GM12878 (cell line): ENCODE results near the gene CRELD2. TPM values are rescaled to one million over a fixed set of nuclear protein-coding genes. Genes with fewer than 3 reads are reported as not detected.

ENCODE experiments used
- ATAC-seq: fragments of 200-7000 bp; cut with Tn5 transposase; 3 replicates; pipeline ENCODE4 v1.9.1; 2020; ENCODE audit warnings: mild to moderate bottlenecking, moderate library complexity
- BruUV-seq: library from RNA; stranded (reverse); fragments of 400-500 nt; replicated peaks from 2 replicates; lab custom pipeline; 2021; lab: Mats Ljungman, UMichigan
- CTCF ChIA-PET: fragments of 300-600 bp; sonication (Branson Sonifier 250); formaldehyde crosslinking; extraction: SDS; loops from one replicate; lab custom pipeline; 2021; ENCODE audit warnings: inconsistent platforms; lab: Yijun Ruan, JAX
- POLR2A ChIA-PET: fragments of 350-600 bp; formaldehyde crosslinking; extraction: SDS; loops from one replicate; lab custom pipeline; 2021; ENCODE audit warnings: inconsistent platforms; lab: Charles Lee
- RAD21 ChIA-PET: fragments of 300-600 bp; sonication (Branson Sonifier 250); formaldehyde crosslinking; loops from one replicate; lab custom pipeline; 2023; ENCODE audit warnings: antibody characterized with exemption; ENCODE audit not compliant: unreplicated experiment; lab: Charles Lee
- SMC1A ChIA-PET: fragments of 300-600 bp; sonication (Branson Sonifier 250); formaldehyde crosslinking; loops from one replicate; lab custom pipeline; 2023; ENCODE audit not compliant: unreplicated experiment, uncharacterized antibody; lab: Charles Lee
- DNase-seq: peaks from one replicate; pipeline ENCODE4 v3.0.0-alpha.2; 2011; ENCODE audit warnings: low read depth, low spot score
- FAIRE-seq: peaks from 3 replicates; lab custom pipeline; 2011; peaks lifted over from hg19 to GRCh38; lab: Jason Lieb, UNC
- H2AFZ ChIP-seq: 2 replicates; pipeline ENCODE4 v1.6.0; 2011; ENCODE audit warnings: low read depth, low read length, control low read depth; ENCODE audit not compliant: control insufficient read depth
- H3K27ac ChIP-seq: 2 replicates; pipeline ENCODE4 v1.5.1; 2011; ENCODE audit warnings: control low read depth; ENCODE audit not compliant: control insufficient read depth, insufficient read depth
- H3K27me3 ChIP-seq, 2 experiments: replicated peaks in 1 of 2; 2 replicates each; pipeline versions ENCODE4 v1.6.0 to v1.6.1; 2011; ENCODE audit warnings: low read length in 1 of 2; ENCODE audit not compliant: control insufficient read depth in 2 of 2, insufficient read depth in 2 of 2
- H3K36me3 ChIP-seq, 2 experiments: 2 replicates each; pipeline ENCODE4 v1.5.1; 2011; ENCODE audit warnings: low read length in 1 of 2; ENCODE audit not compliant: control insufficient read depth in 2 of 2, insufficient read depth in 2 of 2
- H3K4me1 ChIP-seq: 2 replicates; pipeline ENCODE4 v1.6.1; 2011; ENCODE audit warnings: mild to moderate bottlenecking, low read length, moderate library complexity, mixed read lengths; ENCODE audit not compliant: control insufficient read depth, insufficient read depth
- H3K4me2 ChIP-seq: 2 replicates; pipeline ENCODE4 v1.6.0; 2011; ENCODE audit warnings: control low read depth; ENCODE audit not compliant: control insufficient read depth, insufficient read depth
- H3K4me3 ChIP-seq: fragments of 200-600 bp; sonication (generic); 2 replicates; pipeline ENCODE4 v1.5.1; 2016
- H3K79me2 ChIP-seq: 2 replicates; pipeline ENCODE4 v1.6.0; 2011; ENCODE audit warnings: low read length; ENCODE audit not compliant: control insufficient read depth, insufficient read depth
- H3K9ac ChIP-seq: 2 replicates; pipeline ENCODE4 v1.8.0; 2011; ENCODE audit warnings: low read length, control low read depth, mixed read lengths; ENCODE audit not compliant: control insufficient read depth, insufficient read depth
- H3K9me3 ChIP-seq: replicated peaks from 3 replicates; pipeline ENCODE4 v1.5.1; 2011; ENCODE audit warnings: mild to moderate bottlenecking, low read length; ENCODE audit not compliant: control insufficient read depth, insufficient read depth
- H4K20me1 ChIP-seq: 2 replicates; pipeline ENCODE4 v1.6.0; 2011; ENCODE audit not compliant: control insufficient read depth, insufficient read depth
- CREM ChIP-seq: IDR thresholded peaks from 2 replicates; pipeline ENCODE4 v1.6.1; 2014; ENCODE audit warnings: antibody characterized with exemption, low read depth
- IKZF1 ChIP-seq: fragments of 450-650 bp; conservative IDR thresholded peaks from 2 replicates; pipeline ENCODE4 v1.6.1; 2017; ENCODE audit warnings: antibody characterized with exemption, mild to moderate bottlenecking
- POLR2A ChIP-seq: IDR thresholded peaks from 2 replicates; pipeline ENCODE4 v1.6.1; 2011; ENCODE audit warnings: low read depth, mild to moderate bottlenecking, low read length
- POLR2AphosphoS5 ChIP-seq: IDR thresholded peaks from 2 replicates; pipeline ENCODE4 v1.6.1; 2011; ENCODE audit warnings: mild to moderate bottlenecking, low read length, inconsistent platforms
- WGBS: methylation state at CpG from one replicate; pipeline ENCODE4 v1.1.6; 2016; ENCODE audit warnings: low lambda C conversion rate; ENCODE audit not compliant: insufficient replicate concordance, insufficient coverage; ENCODE audit errors: missing lambda C conversion rate; 5-methylcytosine and 5-hydroxymethylcytosine counted together
- in situ Hi-C: fragments of 300-500 bp; cut with MboI; formaldehyde crosslinking; loops from 9 replicates; pipeline ENCODE4 v1.14.3; 2018; ENCODE audit warnings: mixed read lengths
- intact Hi-C: fragments of 100-400 bp; cut with micrococcal nuclease; formaldehyde crosslinking; loops from one replicate; pipeline ENCODE4 v1.14.2; 2022; ENCODE audit not compliant: unreplicated experiment
- polyA plus RNA-seq, 11 experiments: library from polyadenylated mRNA; depleted of rRNA in 4 of 11; unstranded in 6 of 11; stranded (reverse) in 5 of 11; fragments of >200 nt; fragmentation: Nextera tagmentation in 4 of 11; fragmentation: Illumina TruSeq in 1 of 11; extraction: Ambion mirVana in 4 of 11; extraction: Trizol in 1 of 11; gene quantifications; 1 replicate in 1 of 11; 2 replicates in 10 of 11; pipeline versions ENCODE4 v1.2.1 to v1.2.3, GENCODE V29; 2011 to 2016; ENCODE audit warnings: inconsistent platforms in 2 of 11, missing spikeins in 2 of 11, low read depth in 1 of 11
- total RNA-seq, 4 experiments: library from RNA; depleted of rRNA in 3 of 4; stranded (reverse); fragments of >200 nt in 3 of 4; fragmentation: Illumina TruSeq in 1 of 4; extraction: Trizol in 1 of 4; gene quantifications; 2 replicates each; pipeline versions ENCODE4 v1.2.1 to v1.2.3, GENCODE V29; 2013 to 2021

The CRELD2 gene
- total and polyA plus RNA-seq, 10 of the 15 experiments (the other 5 are each of a cell fraction or from before 2014, with no cell fraction given), result 9.4 to 111 (median 25.9) TPM

- Histone ChIP-seq H4K20me1 (no peaks in the 10 kb centered on the region), H3K4me3 (no peak overlapping the region), H3K27me3 (no peaks in the 10 kb centered on the region), H3K79me2 (no peaks in the 10 kb centered on the region), H3K4me1 (no peaks in the 10 kb centered on the region), H3K27ac (no peak overlapping the region), H3K4me2 (no peak overlapping the region), H3K36me3 (peaks cover 3 to 16% of the 10 kb centered on the region in 2 experiments), H3K9ac (no peak overlapping the region), H2AFZ (no peak overlapping the region), H3K9me3 (no peaks in the 10 kb centered on the region; the same call in 2 of the 3 replicates)
- intact Hi-C loops (no loop called here), in situ Hi-C loops (no loop called here)
- ChIA-PET RAD21 (no interaction called here), CTCF (no interaction called here), POLR2A (no interaction called here), SMC1A (no interaction called here)
- WGBS, result 92% methylated on average over 10 of the region's 11 CpGs
- no peak for FAIRE-seq
- no peak for ATAC-seq
- BruUV-seq, result no TSS peak
- DNase-seq, result no peak
- TF ChIP-seq POLR2A (peak; percentile 50; the same call in 1 of the 2 replicates), CREM (no peak), POLR2AphosphoS5 (peak; percentile 39; the same call in 1 of the 2 replicates)
Measured at GRCh38 chr22:49901457-49901856, 17.0 kb upstream of the CRELD2 start.

DNA sequence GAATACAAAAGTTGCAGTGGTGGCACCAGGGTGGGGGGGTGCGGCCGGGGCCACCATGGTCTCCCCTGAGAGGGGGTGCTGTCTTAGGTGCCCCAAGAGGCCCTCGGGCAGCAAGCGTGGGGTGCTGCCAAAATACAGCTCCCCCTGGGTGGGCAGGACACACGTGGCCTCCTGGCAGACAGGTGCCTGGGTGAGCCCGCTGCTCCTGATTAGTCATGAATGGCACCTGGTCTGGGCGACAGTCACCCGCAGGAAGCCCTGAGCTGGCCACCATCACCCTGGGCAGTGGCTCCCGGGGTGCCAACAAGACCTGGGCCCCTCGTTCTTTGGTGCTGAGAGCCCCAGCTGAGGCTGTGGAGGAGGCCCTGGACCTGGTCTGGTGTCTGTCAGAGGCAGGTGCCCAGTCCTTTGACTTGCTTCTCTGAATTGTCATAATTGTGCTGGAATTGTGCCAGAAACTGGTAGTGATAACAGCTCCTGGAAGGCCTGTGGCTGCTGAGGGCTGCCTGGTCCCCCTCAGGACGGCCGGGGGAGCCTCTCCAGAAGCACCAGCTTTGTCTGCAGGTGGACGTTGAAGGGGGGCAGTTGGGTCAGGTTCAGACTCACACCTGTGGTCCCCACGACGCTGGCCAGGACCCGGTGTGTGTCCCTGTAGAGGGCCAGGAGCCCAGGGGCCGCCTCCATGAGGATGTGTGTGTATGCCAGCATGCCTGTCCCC is 15.0 kb upstream of the CRELD2 start:
- FAIRE-seq, result no peak
- DNase-seq, result no peak
- RAD21 ChIA-PET, result no interaction called here
- H3K9ac ChIP-seq, result no peak overlapping the region
- in situ Hi-C loops (no loop called here), intact Hi-C loops (no loop called here)
- H3K79me2 ChIP-seq, result no peaks in the 10 kb centered on the region
- peaks cover 0 to 17% of the 10 kb centered on the region in 2 experiments; a peak in 3 of 4 replicates for H3K36me3 ChIP-seq
- 91% methylated on average over 17 of the region's 17 CpGs for WGBS
- no peak for ATAC-seq
- H2AFZ ChIP-seq, result no peak overlapping the region
- no peak overlapping the region for H3K4me2 ChIP-seq
- H4K20me1 ChIP-seq, result no peaks in the 10 kb centered on the region
- CTCF ChIA-PET, result no interaction called here
- no peak for TF ChIP-seq IKZF1
- no peak overlapping the region for H3K4me3 ChIP-seq
- BruUV-seq, result TSS peak; percentile 24
- H3K4me1 ChIP-seq, result no peaks in the 10 kb centered on the region
- POLR2A ChIA-PET, result no interaction called here
- SMC1A ChIA-PET, result no interaction called here
- H3K27ac ChIP-seq, result no peak overlapping the region
- no peaks in the 10 kb centered on the region; the same call in 2 of the 3 replicates for H3K9me3 ChIP-seq
- no peaks in the 10 kb centered on the region for H3K27me3 ChIP-seq
